NCI-H2107 (cell line): ENCODE results near the gene ALDH3B1.

Experiments used
- DNase-seq: peaks from one replicate; lab custom pipeline; 2025; lab: John Stamatoyannopoulos, UW

ALDH3B1 gene

DNA sequence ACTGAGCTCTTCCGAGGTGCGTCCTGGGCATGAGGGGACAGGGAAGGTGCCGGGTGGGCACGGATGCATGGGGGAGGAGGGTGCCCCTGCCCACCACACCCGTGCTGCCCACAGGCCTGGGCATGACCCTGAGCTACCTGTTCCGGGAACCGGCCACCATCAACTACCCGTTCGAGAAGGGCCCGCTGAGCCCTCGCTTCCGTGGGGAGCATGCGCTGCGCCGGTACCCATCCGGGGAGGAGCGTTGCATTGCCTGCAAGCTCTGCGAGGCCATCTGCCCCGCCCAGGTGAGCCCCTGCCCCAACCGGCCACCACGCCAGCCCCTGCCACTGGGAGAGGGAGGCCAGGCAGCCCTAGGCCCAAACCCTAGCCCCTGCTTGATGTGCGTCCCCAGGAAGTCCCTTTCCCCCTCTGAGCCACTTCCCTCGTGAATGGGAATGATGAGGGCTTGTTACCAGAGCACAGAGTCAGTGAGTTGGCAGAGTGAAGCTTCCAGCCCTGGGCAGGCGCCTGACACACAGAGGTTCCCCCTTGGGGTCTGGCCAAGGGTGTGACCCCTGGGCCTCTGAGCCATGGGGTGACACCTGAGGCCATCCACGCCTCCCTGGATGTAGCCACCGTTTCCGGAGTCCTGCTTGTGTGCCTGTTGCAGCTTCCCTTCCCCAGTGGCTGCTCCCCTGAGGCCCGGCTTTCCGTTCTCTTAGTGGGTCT, 23.0 kb downstream of the ALDH3B1 start:
- DNase-seq, result no peak

DNA sequence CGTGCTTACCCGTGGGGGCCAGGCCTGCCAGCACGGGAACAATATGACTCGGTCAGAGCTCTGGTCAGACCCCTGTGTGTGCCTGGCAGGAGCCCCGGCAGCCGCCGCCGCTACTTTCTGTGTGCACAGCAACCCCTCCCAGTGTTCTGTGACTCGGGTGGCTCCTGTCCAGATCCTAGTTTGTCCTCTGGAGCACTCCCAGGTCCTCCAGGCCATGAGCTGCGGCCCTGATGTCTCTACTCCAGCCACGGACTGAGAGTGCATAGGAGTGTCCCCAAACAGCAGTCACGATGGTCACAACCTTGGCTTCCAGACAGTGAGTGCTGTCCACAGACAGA, 23.6 kb downstream of the ALDH3B1 start:
- DNase-seq, result no peak

- no peak for DNase-seq
Measured at GRCh38 chr11:68035266-68035876, 25.2 kb downstream of the ALDH3B1 start.

DNA sequence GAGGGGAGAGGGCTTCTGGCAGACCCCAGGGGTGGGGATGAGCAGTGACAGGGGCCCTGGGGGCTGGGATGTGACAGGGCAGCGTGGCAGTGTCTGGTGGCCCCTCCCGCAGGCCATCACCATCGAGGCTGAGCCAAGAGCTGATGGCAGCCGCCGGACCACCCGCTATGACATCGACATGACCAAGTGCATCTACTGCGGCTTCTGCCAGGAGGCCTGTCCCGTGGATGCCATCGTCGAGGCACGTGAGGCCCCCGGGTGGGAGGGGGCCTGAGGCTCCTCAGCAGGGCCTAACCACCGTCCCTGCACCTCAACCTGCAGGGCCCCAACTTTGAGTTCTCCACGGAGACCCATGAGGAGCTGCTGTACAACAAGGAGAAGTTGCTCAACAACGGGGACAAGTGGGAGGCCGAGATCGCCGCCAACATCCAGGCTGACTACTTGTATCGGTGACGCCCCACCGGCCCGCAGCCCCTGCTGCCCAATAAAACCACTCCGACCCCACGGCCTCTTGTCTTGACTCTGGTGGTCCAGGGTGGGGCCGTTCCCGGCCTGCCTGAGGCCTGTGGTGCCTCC, 26.1 kb downstream of the ALDH3B1 start:
- DNase-seq, result no peak

GRCh38 chr11:68036717-68037239, 26.7 kb downstream of the ALDH3B1 start:
- no peak for DNase-seq

GRCh38 chr11:68037411-68038225, 27.5 kb downstream of the ALDH3B1 start:
- no peak for DNase-seq

DNA sequence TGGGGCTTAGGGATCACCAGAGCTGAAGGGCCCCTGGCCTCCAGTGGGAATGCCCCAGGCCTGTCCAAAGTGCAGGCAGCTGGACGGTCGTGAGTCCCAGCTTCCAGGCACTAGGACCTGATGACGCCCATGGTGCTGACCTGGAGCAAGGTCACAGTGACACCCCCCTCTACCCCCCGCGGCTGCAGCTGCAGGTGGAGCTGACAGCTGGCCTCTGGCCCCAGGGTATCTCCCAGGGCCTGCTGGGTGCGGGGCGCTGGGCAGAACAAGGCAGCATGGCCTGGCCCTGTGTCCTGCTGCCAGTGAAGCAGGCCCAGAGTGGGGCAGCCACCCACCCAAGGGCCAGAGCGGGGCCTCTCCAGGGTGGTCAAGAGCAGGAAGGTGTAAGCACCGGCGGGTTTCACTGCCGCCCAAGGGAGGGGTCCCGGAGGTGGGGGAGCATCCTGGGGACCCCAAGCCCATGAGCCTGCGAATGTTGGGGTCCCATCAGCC, 28.1 kb downstream of the ALDH3B1 start:
- DNase-seq, result no peak

GRCh38 chr11:68038718-68039525, 28.8 kb downstream of the ALDH3B1 start, which contains the start of gene TCIRG1:
TCIRG1 (plus strand) TSS chr11:68039025; CDS start chr11:68041272, 2,247 bp downstream.
- no peak for DNase-seq

GRCh38 chr11:68039526-68040086, 29.5 kb downstream of the ALDH3B1 start:
- no peak for DNase-seq

- DNase-seq, result peak; percentile 15
Measured at GRCh38 chr11:68040101-68040956, 30.2 kb downstream of the ALDH3B1 start.

DNA sequence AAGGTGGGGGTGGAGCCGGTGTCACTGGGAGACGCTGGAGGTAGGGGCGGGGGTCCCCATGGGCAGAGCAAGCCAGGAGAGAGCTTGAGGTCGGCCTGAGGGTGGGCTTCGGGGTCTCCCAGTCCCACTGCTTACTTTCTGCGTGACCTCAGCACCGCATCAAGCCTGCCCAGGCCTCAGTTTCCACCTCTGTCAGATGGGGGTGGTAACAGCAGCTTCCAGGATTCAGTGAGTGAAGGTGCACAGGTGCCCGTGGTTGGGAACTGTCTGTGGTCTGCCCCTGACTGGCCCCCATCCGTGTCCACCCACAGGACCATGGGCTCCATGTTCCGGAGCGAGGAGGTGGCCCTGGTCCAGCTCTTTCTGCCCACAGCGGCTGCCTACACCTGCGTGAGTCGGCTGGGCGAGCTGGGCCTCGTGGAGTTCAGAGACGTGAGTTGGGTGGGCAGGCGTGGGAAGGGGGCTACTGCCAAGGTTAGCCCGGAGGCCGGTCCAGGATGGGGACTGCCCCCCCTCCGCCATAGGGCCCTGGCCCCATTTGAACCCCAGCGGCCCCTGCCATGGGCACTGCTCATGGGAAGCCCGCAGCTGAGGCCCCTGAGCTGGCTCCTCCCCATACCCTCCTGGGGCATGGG, 30.9 kb downstream of the ALDH3B1 start:
- DNase-seq, result no peak

- no peak for DNase-seq
Measured at GRCh38 chr11:68041617-68042218, 31.6 kb downstream of the ALDH3B1 start.

GRCh38 chr11:68042219-68043028, 32.3 kb downstream of the ALDH3B1 start:
- DNase-seq, result no peak

DNA sequence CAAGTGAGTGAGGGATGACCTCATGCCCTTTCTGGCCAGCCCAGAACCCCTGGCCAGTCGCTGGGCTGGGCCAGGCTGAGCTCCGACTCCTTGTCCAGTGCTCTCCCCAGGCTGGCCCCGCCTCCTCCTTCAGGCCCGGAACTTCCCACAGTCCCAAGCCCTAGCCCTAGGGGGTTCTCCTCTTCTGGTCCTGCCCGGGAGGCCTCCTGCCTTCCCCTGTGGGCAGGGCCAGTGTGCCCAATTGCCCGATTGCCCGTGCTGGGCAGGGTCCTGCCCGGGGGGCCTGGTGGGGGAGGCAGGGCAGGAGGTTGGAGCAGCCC, 32.9 kb downstream of the ALDH3B1 start:
- DNase-seq, result no peak

DNA sequence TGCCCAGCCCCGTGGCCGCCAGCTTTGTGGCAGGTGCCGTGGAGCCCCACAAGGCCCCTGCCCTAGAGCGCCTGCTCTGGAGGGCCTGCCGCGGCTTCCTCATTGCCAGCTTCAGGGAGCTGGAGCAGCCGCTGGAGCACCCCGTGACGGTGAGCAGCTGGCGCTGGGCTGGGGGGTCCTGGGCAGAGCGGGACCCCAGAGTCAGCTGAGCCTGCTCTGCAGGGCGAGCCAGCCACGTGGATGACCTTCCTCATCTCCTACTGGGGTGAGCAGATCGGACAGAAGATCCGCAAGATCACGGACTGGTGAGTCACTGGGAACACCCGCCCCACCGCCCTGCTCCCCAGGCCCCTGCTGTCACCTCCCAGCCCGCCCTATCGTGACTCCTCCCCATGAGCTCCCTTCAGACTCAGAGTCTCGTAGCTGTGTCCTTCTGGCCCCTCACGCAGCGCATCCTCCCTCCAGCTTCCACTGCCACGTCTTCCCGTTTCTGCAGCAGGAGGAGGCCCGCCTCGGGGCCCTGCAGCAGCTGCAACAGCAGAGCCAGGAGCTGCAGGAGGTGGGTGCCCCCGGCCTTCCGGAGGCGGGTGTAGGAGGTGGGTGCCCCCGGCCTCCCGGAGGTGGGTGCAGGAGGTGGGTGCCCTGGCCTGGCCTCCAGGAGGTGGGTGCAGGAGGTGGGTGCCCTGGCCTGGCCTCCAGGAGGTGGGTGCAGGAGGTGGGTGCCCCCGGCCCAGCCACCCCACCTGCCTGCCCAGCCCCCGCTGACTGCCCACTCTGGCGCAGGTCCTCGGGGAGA, 33.4 kb downstream of the ALDH3B1 start:
- peak; percentile 62 for DNase-seq

DNA sequence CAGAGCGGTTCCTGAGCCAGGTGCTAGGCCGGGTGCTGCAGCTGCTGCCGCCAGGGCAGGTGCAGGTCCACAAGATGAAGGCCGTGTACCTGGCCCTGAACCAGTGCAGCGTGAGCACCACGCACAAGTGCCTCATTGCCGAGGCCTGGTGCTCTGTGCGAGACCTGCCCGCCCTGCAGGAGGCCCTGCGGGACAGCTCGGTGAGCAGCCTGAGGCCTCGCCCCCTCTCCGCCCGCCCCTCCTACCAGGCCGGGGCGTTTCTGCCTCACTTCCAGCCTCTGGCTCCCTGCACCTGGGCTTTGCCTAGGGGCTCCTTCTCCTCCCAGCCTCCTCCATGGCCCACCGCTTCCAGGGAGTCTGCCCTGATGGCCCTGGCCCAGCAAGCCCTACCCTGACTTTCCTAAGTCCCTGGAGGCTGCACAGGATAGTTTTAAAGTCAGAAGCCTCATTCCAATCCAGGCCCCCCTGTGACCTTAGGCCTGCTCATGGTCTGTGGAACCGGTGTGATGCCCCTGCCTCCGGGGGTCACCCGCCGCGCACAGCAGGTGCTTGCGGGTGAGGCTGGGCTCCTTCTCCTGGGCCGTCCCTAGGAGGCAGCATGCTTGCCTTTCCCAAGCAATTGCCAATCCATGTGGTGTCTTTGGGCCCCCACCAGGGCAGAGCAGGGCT, 34.2 kb downstream of the ALDH3B1 start:
- peak; percentile 46 for DNase-seq

DNA sequence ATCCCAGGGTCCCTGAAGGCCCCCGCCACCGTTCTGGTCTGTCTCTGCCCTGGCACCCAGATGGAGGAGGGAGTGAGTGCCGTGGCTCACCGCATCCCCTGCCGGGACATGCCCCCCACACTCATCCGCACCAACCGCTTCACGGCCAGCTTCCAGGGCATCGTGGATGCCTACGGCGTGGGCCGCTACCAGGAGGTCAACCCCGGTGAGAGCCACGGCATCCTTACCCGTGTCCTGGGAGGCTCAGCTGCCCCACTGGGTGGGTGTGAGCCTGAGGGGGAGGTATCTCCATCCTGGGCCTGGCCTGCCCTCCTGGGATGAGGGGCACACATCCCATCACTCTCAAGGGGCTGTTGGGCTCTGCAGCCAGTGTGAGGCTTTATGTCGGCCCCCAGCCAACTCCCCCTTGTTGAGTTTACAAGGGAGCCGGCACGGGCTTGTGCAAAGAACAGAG, 34.8 kb downstream of the ALDH3B1 start:
- DNase-seq, result no peak
